C4-2B (cell line): ENCODE data around the gene QSOX2.

ENCODE experiments used
- CTCF ChIP-seq: fragments of 450-650 bp; conservative IDR thresholded peaks from 2 replicates; pipeline ENCODE4 v1.5.1; 2017; ENCODE audit warnings: mild to moderate bottlenecking
- ZFX ChIP-seq: fragments of 450-650 bp; IDR thresholded peaks from 2 replicates; pipeline ENCODE4 v1.6.1; 2017

GRCh38 chr9:136267261-136268111 is 21.9 kb upstream of the QSOX2 start:
- TF ChIP-seq CTCF (no peak; the same call in 1 of the 2 replicates), ZFX (peak; percentile 38; the same call in 1 of the 2 replicates)
